PC-9 (cell line): ENCODE data around the gene TMEM217. TPM values are rescaled to one million over a fixed set of nuclear protein-coding genes. Genes with fewer than 3 reads are reported as not detected.

ENCODE experiments used
- BruUV-seq: library from RNA; stranded (reverse); fragments of 400-500 nt; replicated peaks from 2 replicates; lab custom pipeline; 2021; lab: Mats Ljungman, UMichigan
- CTCF ChIA-PET: fragments of 300-600 bp; sonication (Branson Sonifier 250); formaldehyde crosslinking; loops from one replicate; lab custom pipeline; 2022; ENCODE audit warnings: antibody characterized with exemption; lab: Charles Lee
- POLR2A ChIA-PET: fragments of 300-600 bp; sonication (Branson Sonifier 250); formaldehyde crosslinking; loops from one replicate; lab custom pipeline; 2022; ENCODE audit warnings: antibody characterized with exemption; ENCODE audit not compliant: unreplicated experiment; lab: Charles Lee
- DNase-seq, 2 experiments: peaks; one replicate each; pipeline versions ENCODE4 v3.0.0 to v3.0.0-alpha.2; 2015 to 2022; ENCODE audit warnings: mixed read lengths in 1 of 2
- H2AFZ ChIP-seq: fragments of 200-600 bp; sonication (generic); 2 replicates; pipeline ENCODE4 v1.8.1; 2017; ENCODE audit warnings: antibody characterized with exemption
- H3F3A ChIP-seq: fragments of 200-600 bp; sonication (generic); 2 replicates; pipeline ENCODE4 v1.8.1; 2017; ENCODE audit warnings: antibody characterized with exemption, mild to moderate bottlenecking, low read depth; ENCODE audit not compliant: insufficient read depth
- H3K27ac ChIP-seq: fragments of 200-600 bp; sonication (generic); 2 replicates; pipeline ENCODE4 v1.6.1; 2016; ENCODE audit warnings: mixed run types
- H3K27me3 ChIP-seq: fragments of 200-600 bp; sonication (generic); 2 replicates; pipeline ENCODE4 v1.6.1; 2016; ENCODE audit warnings: low read depth, mixed run types; ENCODE audit not compliant: insufficient read depth
- H3K36me3 ChIP-seq: fragments of 200-600 bp; sonication (generic); 2 replicates; pipeline ENCODE4 v1.6.1; 2016; ENCODE audit warnings: low read depth, mixed run types
- H3K4me1 ChIP-seq: fragments of 200-600 bp; sonication (generic); replicated peaks from 2 replicates; pipeline ENCODE4 v1.6.1; 2016; ENCODE audit warnings: mixed run types; ENCODE audit not compliant: insufficient read depth
- H3K4me2 ChIP-seq: fragments of 200-600 bp; sonication (generic); 2 replicates; pipeline ENCODE4 v1.6.1; 2017; ENCODE audit warnings: mixed run types
- H3K4me3 ChIP-seq: fragments of 200-600 bp; sonication (generic); 2 replicates; pipeline ENCODE4 v1.6.1; 2016; ENCODE audit warnings: mixed run types
- H3K79me2 ChIP-seq: fragments of 200-600 bp; sonication (generic); 2 replicates; pipeline ENCODE4 v1.6.1; 2017; ENCODE audit warnings: low read depth, mixed run types
- H3K9me2 ChIP-seq: fragments of 200-600 bp; sonication (generic); 2 replicates; pipeline ENCODE4 v1.8.1; 2017; ENCODE audit warnings: mild to moderate bottlenecking; ENCODE audit not compliant: insufficient read depth
- H3K9me3 ChIP-seq: fragments of 200-600 bp; sonication (generic); 2 replicates; pipeline ENCODE4 v1.8.1; 2016; ENCODE audit warnings: low read depth; ENCODE audit not compliant: insufficient read depth
- H4K20me1 ChIP-seq: fragments of 200-600 bp; sonication (generic); 2 replicates; pipeline ENCODE4 v1.8.1; 2017; ENCODE audit not compliant: insufficient read depth
- CTCF ChIP-seq: fragments of 200-600 bp; sonication (generic); conservative IDR thresholded peaks from 2 replicates; pipeline ENCODE4 v1.6.1; 2017; ENCODE audit warnings: mixed run types, antibody characterized with exemption, mild to moderate bottlenecking, moderate library complexity
- EZH2 ChIP-seq: fragments of 200-600 bp; sonication (generic); IDR thresholded peaks from 2 replicates; pipeline ENCODE4 v1.8.0; 2017; ENCODE audit warnings: antibody characterized with exemption, low read depth
- intact Hi-C: fragments of 100-400 bp; cut with micrococcal nuclease; formaldehyde crosslinking; loops from one replicate; pipeline ENCODE4 v1.10.0; 2022; ENCODE audit not compliant: unreplicated experiment
- total RNA-seq: library from RNA; stranded (reverse); gene quantifications from 2 replicates; pipeline ENCODE4 v1.2.3, GENCODE V29; 2021

TMEM217 gene
- total RNA-seq, 1 experiment from 2014 or later: 4.9 TPM

GRCh38 chr6:37242429-37243052 is 15.4 kb downstream of the TMEM217 start:
- Histone ChIP-seq H3K27ac (peak overlapping the region; percentile 87), H3K9me2 (no peaks in the 10 kb centered on the region), H4K20me1 (no peaks in the 10 kb centered on the region), H3K9me3 (no peaks in the 10 kb centered on the region; the same call in 1 of the 2 replicates), H3K4me2 (peak overlapping the region; percentile 76), H3K27me3 (no peaks in the 10 kb centered on the region), H3K4me3 (peak overlapping the region; percentile 45; the same call in 1 of the 2 replicates), H2AFZ (peak overlapping the region; percentile 80), H3K36me3 (no peaks in the 10 kb centered on the region), H3F3A (peaks cover 42% of the 10 kb centered on the region), H3K4me1 (peaks cover 46% of the 10 kb centered on the region), H3K79me2 (no peaks in the 10 kb centered on the region)
- peak; percentile 58 to 92 for DNase-seq
- no TSS peak for BruUV-seq
- ChIA-PET POLR2A (interaction anchor here (0.5 to 0.7 kb wide), 4 partner anchors 14 to 53 kb away, joined by 3 to 6 read pairs (median 4); no protein-coding TSS in a partner anchor), CTCF (interaction anchor here (0.6 to 1.1 kb wide), 2 partner anchors 15 to 16 kb away, joined by 4 read pairs; partner anchors contain the start of gene TBC1D22B)
- no peak for TF ChIP-seq CTCF
- TF ChIP-seq EZH2: no peak
- intact Hi-C loops: loop anchor here (1.0 kb wide), 1 partner anchor 20 kb away; no protein-coding TSS in a partner anchor

- H3F3A ChIP-seq: peaks cover 44% of the 10 kb centered on the region
- H3K4me1 ChIP-seq: peaks cover 46% of the 10 kb centered on the region
- no peak for DNase-seq
- no peaks in the 10 kb centered on the region; the same call in 1 of the 2 replicates for H3K9me3 ChIP-seq
- TF ChIP-seq CTCF (no peak), EZH2 (no peak)
- H3K27me3 ChIP-seq: no peaks in the 10 kb centered on the region
- no peaks in the 10 kb centered on the region for H3K79me2 ChIP-seq
- no peaks in the 10 kb centered on the region for H3K9me2 ChIP-seq
- CTCF ChIA-PET: interaction anchor here (1.1 kb wide), 1 partner anchor 15 kb away, joined by 4 read pairs; the partner anchor contains the start of gene TBC1D22B
- H4K20me1 ChIP-seq: no peaks in the 10 kb centered on the region
- BruUV-seq: TSS peak; percentile 82
- intact Hi-C loops: loop anchor here (1.0 kb wide), 1 partner anchor 20 kb away; no protein-coding TSS in a partner anchor
- H3K4me3 ChIP-seq: no peak overlapping the region
- H3K27ac ChIP-seq: peak overlapping the region; percentile 87
- H2AFZ ChIP-seq: 0 out of 2 replicates have a peak overlapping the region, but pooled peaks have one; percentile 80
- peak overlapping the region; percentile 76 for H3K4me2 ChIP-seq
- H3K36me3 ChIP-seq: no peaks in the 10 kb centered on the region
- POLR2A ChIA-PET: interaction anchor here (0.5 kb wide), 1 partner anchor 18 kb away, joined by 3 read pairs; no protein-coding TSS in a partner anchor
Measured at GRCh38 chr6:37241775-37242428, 16.0 kb downstream of the TMEM217 start.

- DNase-seq: no peak
- intact Hi-C loops: no loop called here
- Histone ChIP-seq H4K20me1 (no peaks in the 10 kb centered on the region), H3K27me3 (no peaks in the 10 kb centered on the region), H3K4me3 (no peak overlapping the region), H3K27ac (no peak overlapping the region), H2AFZ (no peak overlapping the region), H3K4me1 (peaks cover 46% of the 10 kb centered on the region), H3K9me2 (no peaks in the 10 kb centered on the region), H3K9me3 (no peaks in the 10 kb centered on the region; the same call in 1 of the 2 replicates), H3F3A (peaks cover 49% of the 10 kb centered on the region), H3K36me3 (no peaks in the 10 kb centered on the region), H3K4me2 (no peak overlapping the region), H3K79me2 (no peaks in the 10 kb centered on the region)
- ChIA-PET CTCF (no interaction called here), POLR2A (no interaction called here)
- TF ChIP-seq EZH2: no peak
- TF ChIP-seq CTCF: no peak
- no TSS peak for BruUV-seq
Measured at GRCh38 chr6:37241131-37241530, 16.8 kb downstream of the TMEM217 start.
